CD4-positive, alpha-beta T cell (primary cell): ENCODE results near the gene NFKBIL1. TPM values are rescaled to one million over a fixed set of nuclear protein-coding genes. Genes with fewer than 3 reads are reported as not detected.
"Not testable (repeated sequence)": the region's sequence is repeated elsewhere in the genome, so short reads cannot be mapped to it uniquely, and the experiment has no call there.

Source experiments
- ATAC-seq: fragments of 200-7000 bp; cut with Tn5 transposase; one replicate; pipeline ENCODE4 v1.10.0; 2022; ENCODE audit warnings: mild to moderate bottlenecking; ENCODE audit not compliant: poor library complexity
- CTCF ChIA-PET: fragments of 350-600 bp; sonication (Branson Sonifier 250); formaldehyde crosslinking; loops from one replicate; lab custom pipeline; 2021; ENCODE audit warnings: antibody characterized with exemption, inconsistent platforms; lab: Charles Lee
- POLR2A ChIA-PET: fragments of 350-600 bp; sonication (Branson Sonifier 250); formaldehyde crosslinking; loops from one replicate; lab custom pipeline; 2021; ENCODE audit warnings: antibody characterized with exemption, inconsistent platforms; lab: Charles Lee
- DNase-seq, 14 experiments: peaks; one replicate each; pipeline ENCODE4 v3.0.0-alpha.2; 2013 to 2020; ENCODE audit warnings: mixed read lengths in 2 of 14
- H3K27ac ChIP-seq, 2 donors: one replicate each; pipeline versions ENCODE4 v1.5.1 to v1.7.0; 2013; ENCODE audit warnings: low read length in 2 of 2, low read depth in 1 of 2, mild to moderate bottlenecking in 1 of 2
- H3K27me3 ChIP-seq, 2 experiments: 1 replicate in 1 of 2; 2 replicates in 1 of 2; pipeline versions ENCODE4 v1.6.1 to v1.7.0; 2013; ENCODE audit warnings: low read length in 2 of 2, control low read depth in 1 of 2, mild to moderate bottlenecking in 1 of 2, moderate library complexity in 1 of 2; ENCODE audit not compliant: insufficient read depth in 2 of 2, control insufficient read depth in 1 of 2
- H3K36me3 ChIP-seq: one replicate; pipeline ENCODE4 v1.6.1; 2013; ENCODE audit warnings: low read length, control low read depth; ENCODE audit not compliant: insufficient read depth
- H3K4me1 ChIP-seq: one replicate; pipeline ENCODE4 v1.6.1; 2013; ENCODE audit warnings: low read length, control low read depth; ENCODE audit not compliant: insufficient read depth
- H3K4me3 ChIP-seq: one replicate; pipeline ENCODE4 v1.5.1; 2013; ENCODE audit warnings: mild to moderate bottlenecking, low read length, moderate library complexity
- H3K9me3 ChIP-seq, 2 experiments: 1 replicate in 1 of 2; 2 replicates in 1 of 2; pipeline versions ENCODE4 v1.6.1 to v1.7.0; 2013; ENCODE audit warnings: low read length in 2 of 2, mild to moderate bottlenecking in 2 of 2, control low read depth in 1 of 2, moderate library complexity in 1 of 2; ENCODE audit not compliant: control insufficient read depth in 1 of 2, insufficient read depth in 1 of 2
- H3K27ac Mint-ChIP-seq: one replicate; pipeline ENCODE4 v1.8.0; 2020; ENCODE audit warnings: mixed read lengths
- H3K27me3 Mint-ChIP-seq: one replicate; pipeline ENCODE4 v1.8.0; 2021; ENCODE audit warnings: mixed read lengths
- H3K36me3 Mint-ChIP-seq: one replicate; pipeline ENCODE4 v1.8.0; 2021; ENCODE audit warnings: low read depth, mixed read lengths
- H3K4me1 Mint-ChIP-seq: one replicate; pipeline ENCODE4 v1.8.0; 2021; ENCODE audit warnings: low read depth, mixed read lengths
- H3K4me3 Mint-ChIP-seq: one replicate; pipeline ENCODE4 v1.8.0; 2020; ENCODE audit warnings: mild to moderate bottlenecking, mixed read lengths
- H3K9me3 Mint-ChIP-seq: one replicate; pipeline ENCODE4 v1.8.0; 2020; ENCODE audit warnings: mixed read lengths
- CTCF ChIP-seq: fragments of 200-600 bp; IDR thresholded peaks from one replicate; pipeline ENCODE4 v1.8.0; 2022; ENCODE audit warnings: antibody characterized with exemption, mild to moderate bottlenecking
- intact Hi-C, 2 experiments: fragments of 100-400 bp; cut with DNase I in 1 of 2; cut with micrococcal nuclease in 1 of 2; formaldehyde crosslinking; loops; one replicate each; pipeline versions ENCODE4 v1.15.1 to v1.9.0; 2023 to 2025; cut with DNase I, micrococcal nuclease
- polyA plus RNA-seq, 2 donors: library from polyadenylated mRNA; unstranded; fragments of 120-200 nt; gene quantifications; one replicate each; pipeline ENCODE4 v1.2.1, GENCODE V29; 2013
- total RNA-seq, 174 experiments: library from RNA in 2 of 174; stranded (reverse) in 2 of 174; gene quantifications; one replicate each; pipeline ENCODE4 v1.2.3 and lab custom pipeline; 2021 to 2026

The NFKBIL1 gene, protein sequence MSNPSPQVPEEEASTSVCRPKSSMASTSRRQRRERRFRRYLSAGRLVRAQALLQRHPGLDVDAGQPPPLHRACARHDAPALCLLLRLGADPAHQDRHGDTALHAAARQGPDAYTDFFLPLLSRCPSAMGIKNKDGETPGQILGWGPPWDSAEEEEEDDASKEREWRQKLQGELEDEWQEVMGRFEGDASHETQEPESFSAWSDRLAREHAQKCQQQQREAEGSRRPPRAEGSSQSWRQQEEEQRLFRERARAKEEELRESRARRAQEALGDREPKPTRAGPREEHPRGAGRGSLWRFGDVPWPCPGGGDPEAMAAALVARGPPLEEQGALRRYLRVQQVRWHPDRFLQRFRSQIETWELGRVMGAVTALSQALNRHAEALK
- total RNA-seq: 1 to 10 TPM; 7.6 to 9.3 TPM
- 15.2 TPM for polyA plus RNA-seq (2013, experiment 1 of 2)
- 15.1 TPM for polyA plus RNA-seq (2013, experiment 2 of 2)
- total RNA-seq (lab: John Stamatoyannopoulos, UW): 3.9 to 17.8 (median 9.7) reads per million in 172 experiments

- Mint-ChIP-seq H3K4me3 (peak within 1 kb of the TSS; percentile 86), H3K36me3 (peaks cover 7% of the 10 kb centered on the region), H3K9me3 (no peaks in the 10 kb centered on the region), H3K27ac (peak within 1 kb of the TSS; percentile 84), H3K27me3 (no peaks in the 10 kb centered on the region), H3K4me1 (peaks cover 41% of the 10 kb centered on the region)
- H3K36me3 ChIP-seq: peaks cover 8% of the 10 kb centered on the region
- H3K9me3 ChIP-seq: no peaks in the 10 kb centered on the region
- ChIA-PET POLR2A (interaction anchor here (0.6 to 8.1 kb wide), 11 partner anchors 12 to 275 kb away, joined by 3 to 220 read pairs (median 5); partner anchors contain the start of genes ABHD16A, BAG6, HSPA1A and HSPA1L), CTCF (interaction anchor here (0.6 to 11.8 kb wide), 11 partner anchors 9 to 921 kb away, joined by 3 to 284 read pairs (median 4); partner anchors contain the start of genes LST1, LTB, NCR3 and TNF)
- H3K27me3 ChIP-seq: no peaks in the 10 kb centered on the region
- ATAC-seq: peak; percentile 78
- peak within 1 kb of the TSS; percentile 72 to 89 for H3K27ac ChIP-seq
- peaks cover 47% of the 10 kb centered on the region for H3K4me1 ChIP-seq
- peak; percentile 21 for TF ChIP-seq CTCF
- H3K4me3 ChIP-seq: peak within 1 kb of the TSS; percentile 62
- peak; percentile 74 to 95 (median 84) for DNase-seq
- intact Hi-C loops: loop anchor here (1.0 to 5.0 kb wide), 6 partner anchors 33 to 350 kb away; partner anchors contain the start of genes BAG6 (in 1 of the 2), EHMT2 (in 1 of the 2) and PRRC2A (in 1 of the 2)
Observed at GRCh38 chr6:31546958-31547726, at the start of gene NFKBIL1. Gene NFKBIL1 (plus strand): TSS chr6:31547608. CDS start chr6:31547695, 87 bp downstream.

DNA sequence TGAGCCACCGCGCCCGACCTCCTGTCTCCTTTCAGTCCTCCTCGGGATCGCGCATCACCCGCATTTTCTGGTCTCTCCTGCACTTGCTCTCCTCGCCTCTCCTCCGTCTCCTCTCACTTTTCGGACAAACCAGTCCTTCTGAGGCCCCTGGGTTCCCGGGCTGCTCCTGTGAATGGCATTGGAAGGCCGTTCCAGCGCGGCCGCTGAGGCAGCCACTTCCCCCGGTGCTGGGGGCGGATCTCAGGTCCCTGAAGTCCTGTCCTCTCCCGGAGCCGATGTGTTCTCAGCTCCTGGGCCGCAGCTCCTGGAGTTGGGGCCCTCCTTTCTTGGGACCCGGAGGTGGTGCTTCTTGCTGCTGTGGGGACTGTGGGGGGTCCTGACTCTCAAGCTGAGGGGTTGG, 48.7 kb upstream of the NFKBIL1 start:
- peaks cover 9% of the 10 kb centered on the region for H3K36me3 Mint-ChIP-seq
- no peak overlapping the region for H3K27ac ChIP-seq
- H3K4me1 Mint-ChIP-seq: peaks cover 76% of the 10 kb centered on the region
- no peaks in the 10 kb centered on the region for H3K9me3 ChIP-seq
- H3K4me3 ChIP-seq: peak overlapping the region; percentile 68
- H3K27ac Mint-ChIP-seq: peak overlapping the region; percentile 61
- no peak for TF ChIP-seq CTCF
- CTCF ChIA-PET: interaction anchor here (0.6 to 0.7 kb wide), 2 partner anchors 238 to 956 kb away, joined by 3 to 4 read pairs; no protein-coding TSS in a partner anchor
- POLR2A ChIA-PET: interaction anchor here (1.1 to 2.4 kb wide), 2 partner anchors 42 to 83 kb away, joined by 6 to 8 read pairs; partner anchors contain the start of genes DDX39B and LTB
- H3K9me3 Mint-ChIP-seq: no peaks in the 10 kb centered on the region
- DNase-seq (peak in 2 of 14 experiments; percentile 10 to 38), ATAC-seq (no peak)
- no peaks in the 10 kb centered on the region for H3K27me3 Mint-ChIP-seq
- no peaks in the 10 kb centered on the region for H3K27me3 ChIP-seq
- peak overlapping the region; percentile 95 for H3K4me3 Mint-ChIP-seq
- no peaks in the 10 kb centered on the region for H3K36me3 ChIP-seq
- intact Hi-C loops: loop anchor here in 1 of 2 experiments (5.0 kb wide), 1 partner anchor 36 kb away; no protein-coding TSS in a partner anchor
- H3K4me1 ChIP-seq: peaks cover 48% of the 10 kb centered on the region

DNA sequence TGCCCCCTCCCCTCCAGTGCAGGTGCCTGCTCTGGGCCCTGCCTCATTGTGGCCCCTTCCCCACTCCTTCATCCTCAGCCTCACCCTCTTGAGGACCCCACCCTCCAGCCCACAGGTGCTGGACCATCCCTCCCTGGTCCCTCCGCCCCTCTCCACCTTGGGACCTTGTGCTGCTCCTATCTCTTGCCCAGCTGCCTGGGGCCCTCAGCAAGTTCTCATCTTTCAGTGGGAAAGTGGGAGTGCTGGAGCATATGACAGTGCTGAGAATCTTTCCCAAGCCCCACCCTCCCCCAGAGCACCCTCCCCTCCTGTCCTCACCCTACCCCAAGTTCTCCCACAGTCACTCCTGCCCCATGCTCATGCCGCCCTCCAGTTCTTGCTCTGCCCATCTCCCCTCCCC, 47.8 kb upstream of the NFKBIL1 start:
- POLR2A ChIA-PET: interaction anchor here (1.1 kb wide), 1 partner anchor 42 kb away, joined by 6 read pairs; the partner anchor contains the start of gene DDX39B
- H3K9me3 Mint-ChIP-seq, H3K27ac Mint-ChIP-seq, DNase-seq, H3K27me3 ChIP-seq, H3K36me3 Mint-ChIP-seq, H3K9me3 ChIP-seq, H3K27me3 Mint-ChIP-seq, H3K27ac ChIP-seq, ATAC-seq, H3K4me3 ChIP-seq, CTCF ChIA-PET, H3K36me3 ChIP-seq: not testable (repeated sequence)
- Mint-ChIP-seq H3K4me3 (peak overlapping the region; percentile 95), H3K4me1 (peaks cover 70% of the 10 kb centered on the region)
- peaks cover 44% of the 10 kb centered on the region for H3K4me1 ChIP-seq
- intact Hi-C loops: loop anchor here in 1 of 2 experiments (5.0 kb wide), 1 partner anchor 37 kb away; no protein-coding TSS in a partner anchor
